Choroid plexus epithelial cell (primary cell): ENCODE measurements around the gene TMSB10.

Experiments
- DNase-seq: peaks from one replicate; pipeline ENCODE4 v3.0.0-alpha.2; 2010; ENCODE audit warnings: low read depth
- H3K4me3 ChIP-seq: 2 replicates; pipeline ENCODE4 v1.5.1; 2011; ENCODE audit warnings: low read depth, mild to moderate bottlenecking, control low read depth, low read length, moderate library complexity
- TF ChIP-seq, protein P1 (sequence below): conservative IDR thresholded peaks from 2 replicates; pipeline ENCODE4 v1.5.1; 2011; ENCODE audit warnings: low read depth, mild to moderate bottlenecking, control low read depth, inconsistent platforms, low read length, moderate library complexity

TMSB10 gene

DNA sequence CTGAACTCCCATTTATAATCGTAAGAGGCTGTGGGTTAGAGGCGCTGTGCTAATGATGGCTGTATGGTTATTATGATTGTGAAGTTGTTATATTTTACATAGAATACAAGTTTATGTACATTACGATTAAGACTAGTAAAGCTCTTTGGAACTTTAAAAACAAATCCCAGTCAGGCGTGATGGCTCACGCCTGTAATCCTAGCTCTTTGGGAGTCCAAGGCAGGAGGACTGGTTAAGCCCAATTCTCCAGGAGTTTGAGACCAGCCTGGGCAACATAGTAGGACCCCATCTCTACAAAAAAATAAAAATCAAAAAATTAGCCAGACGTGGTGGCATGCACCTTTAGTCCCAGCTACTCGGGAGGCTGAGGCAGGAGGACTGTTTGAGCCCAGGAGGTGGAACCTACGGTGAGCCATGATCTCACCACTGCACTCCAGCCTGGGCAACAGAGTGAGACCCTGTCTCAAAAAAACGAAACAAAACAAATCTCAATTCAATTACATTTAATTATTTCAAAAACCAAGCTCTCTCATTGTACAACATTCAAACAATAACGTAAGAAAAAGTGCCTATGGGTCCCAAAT is 41.6 kb downstream of the TMSB10 start:
- TF ChIP-seq, protein P1, sequence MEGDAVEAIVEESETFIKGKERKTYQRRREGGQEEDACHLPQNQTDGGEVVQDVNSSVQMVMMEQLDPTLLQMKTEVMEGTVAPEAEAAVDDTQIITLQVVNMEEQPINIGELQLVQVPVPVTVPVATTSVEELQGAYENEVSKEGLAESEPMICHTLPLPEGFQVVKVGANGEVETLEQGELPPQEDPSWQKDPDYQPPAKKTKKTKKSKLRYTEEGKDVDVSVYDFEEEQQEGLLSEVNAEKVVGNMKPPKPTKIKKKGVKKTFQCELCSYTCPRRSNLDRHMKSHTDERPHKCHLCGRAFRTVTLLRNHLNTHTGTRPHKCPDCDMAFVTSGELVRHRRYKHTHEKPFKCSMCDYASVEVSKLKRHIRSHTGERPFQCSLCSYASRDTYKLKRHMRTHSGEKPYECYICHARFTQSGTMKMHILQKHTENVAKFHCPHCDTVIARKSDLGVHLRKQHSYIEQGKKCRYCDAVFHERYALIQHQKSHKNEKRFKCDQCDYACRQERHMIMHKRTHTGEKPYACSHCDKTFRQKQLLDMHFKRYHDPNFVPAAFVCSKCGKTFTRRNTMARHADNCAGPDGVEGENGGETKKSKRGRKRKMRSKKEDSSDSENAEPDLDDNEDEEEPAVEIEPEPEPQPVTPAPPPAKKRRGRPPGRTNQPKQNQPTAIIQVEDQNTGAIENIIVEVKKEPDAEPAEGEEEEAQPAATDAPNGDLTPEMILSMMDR, result no peak
- no peak for DNase-seq
- H3K4me3 ChIP-seq, result no peak overlapping the region

DNA sequence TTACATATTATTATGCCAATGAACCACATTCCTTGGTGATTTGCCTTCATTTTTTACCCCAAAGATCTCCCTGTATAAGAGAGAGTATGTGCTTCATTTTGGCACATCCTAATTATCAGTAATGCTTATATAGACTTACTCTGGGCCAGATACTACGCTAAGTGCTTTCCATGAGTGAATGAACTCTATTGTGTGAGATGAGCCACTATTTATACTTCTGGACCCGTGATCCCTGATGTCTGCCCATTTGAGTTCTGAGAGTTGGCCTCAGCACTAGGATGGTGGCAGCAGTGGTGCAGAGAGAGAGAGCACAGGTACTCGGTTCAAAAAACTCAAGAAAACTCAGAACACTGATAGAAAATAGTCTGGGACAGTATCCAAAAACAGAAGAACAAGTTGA is 48.1 kb downstream of the TMSB10 start:
- TF ChIP-seq, protein P1, result no peak
- no peak for DNase-seq
- H3K4me3 ChIP-seq, result no peak overlapping the region

DNA sequence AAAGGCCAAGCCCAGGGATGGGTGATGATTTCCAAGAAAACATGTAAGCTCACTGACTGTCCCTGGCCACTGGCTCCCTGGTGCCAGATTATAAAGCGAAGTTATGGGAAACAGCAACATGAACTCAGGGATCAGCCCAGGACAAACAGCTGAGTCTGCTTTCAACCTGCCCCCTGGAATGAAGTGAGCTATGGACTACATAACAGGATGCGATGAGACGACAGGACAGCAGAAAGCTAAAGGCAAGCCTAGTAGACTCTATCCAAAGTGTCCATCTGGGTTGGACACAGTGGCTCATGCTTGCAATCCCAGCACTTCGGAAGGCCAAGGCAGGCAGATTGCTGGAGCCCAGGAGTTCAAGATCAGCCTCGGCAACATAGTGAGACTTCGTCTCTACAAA is 48.9 kb downstream of the TMSB10 start:
- no peak overlapping the region for H3K4me3 ChIP-seq
- no peak for DNase-seq
- TF ChIP-seq, protein P1, result no peak
